Activated naive CD4-positive, alpha-beta T cell treated with anti-CD3 and anti-CD28 coated beads, Interleukin-2, amount 50 U/mL, for 24 hours (primary cell): Measurements from ENCODE around the gene XG.

Experiments
- H3K27ac Mint-ChIP-seq: one replicate; pipeline ENCODE4 v1.8.0; 2021; ENCODE audit warnings: mild to moderate bottlenecking, mixed read lengths
- H3K27me3 Mint-ChIP-seq: one replicate; pipeline ENCODE4 v1.8.0; 2021; ENCODE audit warnings: mixed read lengths
- H3K36me3 Mint-ChIP-seq: one replicate; pipeline ENCODE4 v1.8.0; 2021; ENCODE audit warnings: mixed read lengths
- H3K4me1 Mint-ChIP-seq: one replicate; pipeline ENCODE4 v1.8.0; 2021; ENCODE audit warnings: mixed read lengths
- H3K4me3 Mint-ChIP-seq: one replicate; pipeline ENCODE4 v1.8.0; 2021; ENCODE audit warnings: mild to moderate bottlenecking, mixed read lengths
- H3K9me3 Mint-ChIP-seq: one replicate; pipeline ENCODE4 v1.8.0; 2021; ENCODE audit warnings: mixed read lengths

Gene XG

GRCh38 chrX:2855761-2856160, 103.9 kb downstream of the XG start:
- Mint-ChIP-seq H3K4me1 (no peaks in the 10 kb centered on the region), H3K9me3 (no peaks in the 10 kb centered on the region), H3K27me3 (no peaks in the 10 kb centered on the region), H3K36me3 (no peaks in the 10 kb centered on the region), H3K4me3 (no peak overlapping the region), H3K27ac (no peak overlapping the region)

GRCh38 chrX:2857566-2857965, 105.7 kb downstream of the XG start:
- Mint-ChIP-seq H3K27ac (no peak overlapping the region), H3K4me3 (no peak overlapping the region), H3K36me3 (no peaks in the 10 kb centered on the region), H3K9me3 (no peaks in the 10 kb centered on the region), H3K4me1 (no peaks in the 10 kb centered on the region), H3K27me3 (no peaks in the 10 kb centered on the region)

GRCh38 chrX:2859197-2859797, 107.5 kb downstream of the XG start:
- no peak overlapping the region for H3K27ac Mint-ChIP-seq
- no peaks in the 10 kb centered on the region for H3K9me3 Mint-ChIP-seq
- no peaks in the 10 kb centered on the region for H3K4me1 Mint-ChIP-seq
- no peaks in the 10 kb centered on the region for H3K36me3 Mint-ChIP-seq
- H3K27me3 Mint-ChIP-seq: no peaks in the 10 kb centered on the region
- H3K4me3 Mint-ChIP-seq: no peak overlapping the region

GRCh38 chrX:2862404-2862803, 110.6 kb downstream of the XG start:
- H3K27ac Mint-ChIP-seq: no peak overlapping the region
- no peaks in the 10 kb centered on the region for H3K9me3 Mint-ChIP-seq
- no peaks in the 10 kb centered on the region for H3K27me3 Mint-ChIP-seq
- no peaks in the 10 kb centered on the region for H3K36me3 Mint-ChIP-seq
- H3K4me1 Mint-ChIP-seq: no peaks in the 10 kb centered on the region
- H3K4me3 Mint-ChIP-seq: no peak overlapping the region

- Mint-ChIP-seq H3K27me3 (no peaks in the 10 kb centered on the region), H3K4me3 (no peak overlapping the region), H3K4me1 (no peaks in the 10 kb centered on the region), H3K9me3 (no peaks in the 10 kb centered on the region), H3K27ac (no peak overlapping the region), H3K36me3 (no peaks in the 10 kb centered on the region)
These were observed 111.8 kb downstream of the XG start for GRCh38 chrX:2863646-2864045.
